Dendritic cell treated with granulocyte-macrophage colony-stimulating factor and Interleukin-4, amounts not matched to agents 40 ng/mL and 50 ng/mL, for 4 days (primary cell): Measurements from ENCODE around the gene COLQ.
"Not testable (repeated sequence)": the region's sequence is repeated elsewhere in the genome, so short reads cannot be mapped to it uniquely, and the experiment has no call there.

ENCODE experiments used
- H3K27ac Mint-ChIP-seq: one replicate; pipeline ENCODE4 v1.8.0; 2022; ENCODE audit warnings: mild to moderate bottlenecking, mixed read lengths
- H3K27me3 Mint-ChIP-seq: one replicate; pipeline ENCODE4 v1.8.0; 2022; ENCODE audit warnings: mild to moderate bottlenecking, mixed read lengths
- H3K36me3 Mint-ChIP-seq: one replicate; pipeline ENCODE4 v1.8.0; 2022; ENCODE audit warnings: low read depth, mixed read lengths
- H3K4me1 Mint-ChIP-seq: one replicate; pipeline ENCODE4 v1.8.0; 2022; ENCODE audit warnings: low read depth, mixed read lengths
- H3K4me3 Mint-ChIP-seq: one replicate; pipeline ENCODE4 v1.8.0; 2022; ENCODE audit warnings: mild to moderate bottlenecking, moderate library complexity, mixed read lengths
- H3K9me3 Mint-ChIP-seq: one replicate; pipeline ENCODE4 v1.8.0; 2022; ENCODE audit warnings: mixed read lengths
- intact Hi-C: fragments of 100-400 bp; cut with micrococcal nuclease; formaldehyde crosslinking; loops from one replicate; pipeline ENCODE4 v1.15.0; 2022

Gene COLQ

GRCh38 chr3:15429080-15429479 is 92.4 kb downstream of the COLQ start:
- Mint-ChIP-seq H3K36me3 (peaks cover 69% of the 10 kb centered on the region), H3K4me1 (peaks cover 50% of the 10 kb centered on the region), H3K27ac (peak overlapping the region; percentile 91), H3K27me3 (no peaks in the 10 kb centered on the region), H3K9me3 (no peaks in the 10 kb centered on the region), H3K4me3 (peak overlapping the region; percentile 96)
- intact Hi-C loops, result loop anchor here (2.0 kb wide), 1 partner anchor 128 kb away; no protein-coding TSS in a partner anchor

GRCh38 chr3:15428539-15428938 is 93.0 kb downstream of the COLQ start:
- peaks cover 68% of the 10 kb centered on the region for H3K36me3 Mint-ChIP-seq
- H3K4me3 Mint-ChIP-seq, result peak overlapping the region; percentile 96
- no peaks in the 10 kb centered on the region for H3K9me3 Mint-ChIP-seq
- peaks cover 50% of the 10 kb centered on the region for H3K4me1 Mint-ChIP-seq
- peak overlapping the region; percentile 91 for H3K27ac Mint-ChIP-seq
- H3K27me3 Mint-ChIP-seq, result no peaks in the 10 kb centered on the region
- intact Hi-C loops, result loop anchor here (2.0 kb wide), 1 partner anchor 128 kb away; no protein-coding TSS in a partner anchor

- Mint-ChIP-seq H3K36me3 (peaks cover 68% of the 10 kb centered on the region), H3K4me3 (peak overlapping the region; percentile 96), H3K27me3 (no peaks in the 10 kb centered on the region), H3K9me3 (no peaks in the 10 kb centered on the region), H3K4me1 (peaks cover 50% of the 10 kb centered on the region), H3K27ac (peak overlapping the region; percentile 91)
- intact Hi-C loops, result loop anchor here (2.0 kb wide), 2 partner anchors 129 to 173 kb away; partner anchors contain the start of genes BTD and HACL1
These were observed 93.5 kb downstream of the COLQ start for GRCh38 chr3:15427981-15428380.

- peaks cover 74% of the 10 kb centered on the region for H3K36me3 Mint-ChIP-seq
- peak within 1 kb of the TSS; percentile 96 for H3K4me3 Mint-ChIP-seq
- H3K4me1 Mint-ChIP-seq, result peaks cover 50% of the 10 kb centered on the region
- H3K9me3 Mint-ChIP-seq, result no peaks in the 10 kb centered on the region
- intact Hi-C loops, result loop anchor here (2.0 kb wide), 1 partner anchor 173 kb away; the partner anchor contains the start of genes BTD and HACL1
- no peaks in the 10 kb centered on the region for H3K27me3 Mint-ChIP-seq
- peak within 1 kb of the TSS; percentile 91 for H3K27ac Mint-ChIP-seq
These were observed 94.2 kb downstream of the COLQ start, which contains the start of the genes EAF1 and METTL6 for GRCh38 chr3:15427182-15427880. EAF1 (plus strand) TSS chr3:15427598; CDS start chr3:15427780, 182 bp downstream. METTL6 (minus strand) TSS chr3:15427544; CDS start chr3:15426511, 1,033 bp downstream.

- H3K9me3 Mint-ChIP-seq, result no peaks in the 10 kb centered on the region
- peaks cover 75% of the 10 kb centered on the region for H3K36me3 Mint-ChIP-seq
- peaks cover 50% of the 10 kb centered on the region for H3K4me1 Mint-ChIP-seq
- peak overlapping the region; percentile 96 for H3K4me3 Mint-ChIP-seq
- intact Hi-C loops, result loop anchor here (2.0 kb wide), 1 partner anchor 174 kb away; the partner anchor contains the start of genes BTD and HACL1
- H3K27me3 Mint-ChIP-seq, result no peaks in the 10 kb centered on the region
- peak overlapping the region; percentile 91 for H3K27ac Mint-ChIP-seq
These were observed 94.9 kb downstream of the COLQ start for GRCh38 chr3:15426579-15427118.

DNA sequence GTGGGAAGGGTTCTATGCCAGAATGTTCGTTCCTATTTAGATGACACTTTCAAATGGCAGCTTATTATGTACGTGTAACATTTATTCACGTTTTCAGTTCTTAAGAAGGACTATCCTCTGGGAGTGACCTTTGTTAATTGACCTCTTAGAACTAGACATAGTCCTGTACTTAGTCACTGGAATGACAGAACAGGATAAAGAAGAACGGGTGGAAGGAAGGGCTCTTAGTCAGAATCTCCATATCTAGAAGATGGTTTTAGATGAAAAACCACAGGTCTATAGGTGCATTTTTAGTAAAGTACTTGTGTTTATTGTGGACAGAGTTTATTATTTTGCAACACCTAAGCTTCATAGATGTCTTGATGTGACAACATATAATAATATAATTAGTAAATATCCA is 100.6 kb downstream of the COLQ start:
- intact Hi-C loops, result no loop called here
- Mint-ChIP-seq H3K36me3 (peaks cover 58% of the 10 kb centered on the region), H3K4me3 (no peak overlapping the region)

GRCh38 chr3:15410966-15411365 is 110.5 kb downstream of the COLQ start:
- H3K4me3 Mint-ChIP-seq, H3K9me3 Mint-ChIP-seq, H3K27me3 Mint-ChIP-seq, H3K27ac Mint-ChIP-seq, intact Hi-C loops: not testable (repeated sequence)
- peaks cover 42% of the 10 kb centered on the region for H3K36me3 Mint-ChIP-seq
- peaks cover 15% of the 10 kb centered on the region for H3K4me1 Mint-ChIP-seq

More for the DNA sequence above, 100.6 kb downstream of the COLQ start:
- no peak overlapping the region for H3K27ac Mint-ChIP-seq
- H3K9me3 Mint-ChIP-seq, result no peaks in the 10 kb centered on the region
- H3K4me1 Mint-ChIP-seq, result peaks cover 15% of the 10 kb centered on the region
- no peaks in the 10 kb centered on the region for H3K27me3 Mint-ChIP-seq

DNA sequence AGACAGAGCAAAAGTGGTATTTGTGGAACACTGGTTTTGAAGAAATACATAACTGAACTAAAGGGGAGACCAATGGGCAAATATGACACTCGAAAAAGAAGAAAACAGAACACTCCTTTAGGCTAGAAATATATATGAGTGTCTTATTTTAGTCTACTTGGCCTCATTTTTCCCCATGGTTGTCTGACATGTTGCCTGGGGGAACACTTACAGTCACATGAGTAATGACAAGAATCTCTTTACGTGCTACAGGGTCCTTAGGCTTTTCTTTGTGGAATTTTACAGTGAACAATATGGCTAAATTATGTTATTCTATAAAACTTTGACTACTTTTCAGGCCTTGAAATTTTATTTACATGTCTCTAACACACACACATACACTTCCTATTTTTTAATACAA is 111.7 kb downstream of the COLQ start:
- peaks cover 31% of the 10 kb centered on the region for H3K36me3 Mint-ChIP-seq
- peaks cover 21% of the 10 kb centered on the region for H3K4me1 Mint-ChIP-seq
- intact Hi-C loops, result no loop called here
- H3K4me3 Mint-ChIP-seq, result no peak overlapping the region
- no peaks in the 10 kb centered on the region for H3K9me3 Mint-ChIP-seq
- H3K27ac Mint-ChIP-seq, result peak overlapping the region; percentile 82
- no peaks in the 10 kb centered on the region for H3K27me3 Mint-ChIP-seq

DNA sequence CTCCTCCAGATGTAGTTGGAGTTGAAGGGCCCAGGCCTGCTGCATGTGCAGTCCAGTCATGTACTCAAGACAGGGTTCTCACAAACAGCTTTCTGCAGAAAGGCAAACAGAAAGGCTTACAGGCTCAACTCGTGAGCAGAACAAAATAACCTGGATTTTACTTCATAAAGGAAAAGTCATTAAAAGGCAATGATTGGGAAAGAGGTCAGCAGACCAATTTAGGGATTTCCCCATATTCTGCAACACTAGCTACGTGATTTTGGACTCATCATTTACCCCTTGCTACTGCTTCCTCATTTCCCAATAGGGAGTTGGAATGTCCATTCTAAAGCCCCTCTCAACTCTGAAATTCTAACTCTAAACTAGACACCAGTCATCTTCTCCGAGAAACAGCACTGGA is 112.3 kb downstream of the COLQ start:
- Mint-ChIP-seq H3K27ac (peak overlapping the region; percentile 82), H3K9me3 (no peaks in the 10 kb centered on the region), H3K4me1 (peaks cover 22% of the 10 kb centered on the region), H3K27me3 (no peaks in the 10 kb centered on the region), H3K4me3 (no peak overlapping the region), H3K36me3 (peaks cover 25% of the 10 kb centered on the region)
- intact Hi-C loops, result no loop called here

GRCh38 chr3:15405448-15406050 is 116.0 kb downstream of the COLQ start:
- intact Hi-C loops, result loop anchor here (1.0 kb wide), 2 partner anchors 137 to 203 kb away; no protein-coding TSS in a partner anchor
- H3K27me3 Mint-ChIP-seq, result no peaks in the 10 kb centered on the region
- peaks cover 6% of the 10 kb centered on the region for H3K36me3 Mint-ChIP-seq
- H3K27ac Mint-ChIP-seq, result no peak overlapping the region
- H3K9me3 Mint-ChIP-seq, result no peaks in the 10 kb centered on the region
- no peak overlapping the region for H3K4me3 Mint-ChIP-seq
- H3K4me1 Mint-ChIP-seq, result peaks cover 45% of the 10 kb centered on the region

GRCh38 chr3:15404767-15405166 is 116.7 kb downstream of the COLQ start:
- Mint-ChIP-seq H3K4me3 (no peak overlapping the region), H3K27me3 (no peaks in the 10 kb centered on the region), H3K27ac (peak overlapping the region; percentile 53), H3K36me3 (no peaks in the 10 kb centered on the region), H3K4me1 (peaks cover 45% of the 10 kb centered on the region), H3K9me3 (no peaks in the 10 kb centered on the region)
- intact Hi-C loops, result loop anchor here (1.0 kb wide), 2 partner anchors 136 to 202 kb away; no protein-coding TSS in a partner anchor

DNA sequence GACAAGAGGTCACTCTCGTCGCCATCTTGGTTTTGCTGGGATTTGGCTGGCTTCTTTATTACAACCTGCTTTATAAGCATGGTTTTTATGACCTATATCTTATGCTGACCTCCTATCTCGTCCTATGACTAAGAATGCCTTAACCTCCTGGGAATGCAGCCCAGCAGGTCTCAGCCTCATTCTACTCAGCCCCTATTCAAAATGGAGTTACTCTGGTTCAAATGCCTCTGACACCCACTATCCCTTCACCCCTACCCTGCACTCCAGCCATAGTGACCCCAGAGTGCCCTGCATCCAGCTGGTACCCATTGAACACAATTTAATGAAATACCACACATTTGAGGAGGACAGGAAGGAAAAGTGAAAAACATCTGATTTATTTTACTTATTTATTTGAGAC is 117.5 kb downstream of the COLQ start:
- peaks cover 37% of the 10 kb centered on the region for H3K4me1 Mint-ChIP-seq
- H3K27ac Mint-ChIP-seq, result no peak overlapping the region
- H3K9me3 Mint-ChIP-seq, result no peaks in the 10 kb centered on the region
- intact Hi-C loops, result no loop called here
- H3K36me3 Mint-ChIP-seq, result no peaks in the 10 kb centered on the region
- H3K4me3 Mint-ChIP-seq, result no peak overlapping the region
- no peaks in the 10 kb centered on the region for H3K27me3 Mint-ChIP-seq

GRCh38 chr3:15403495-15403894 is 118.0 kb downstream of the COLQ start:
- intact Hi-C loops, result no loop called here
- Mint-ChIP-seq H3K4me1 (peaks cover 32% of the 10 kb centered on the region), H3K27ac (peak overlapping the region; percentile 65), H3K9me3 (no peaks in the 10 kb centered on the region), H3K4me3 (no peak overlapping the region), H3K36me3 (no peaks in the 10 kb centered on the region), H3K27me3 (no peaks in the 10 kb centered on the region)

DNA sequence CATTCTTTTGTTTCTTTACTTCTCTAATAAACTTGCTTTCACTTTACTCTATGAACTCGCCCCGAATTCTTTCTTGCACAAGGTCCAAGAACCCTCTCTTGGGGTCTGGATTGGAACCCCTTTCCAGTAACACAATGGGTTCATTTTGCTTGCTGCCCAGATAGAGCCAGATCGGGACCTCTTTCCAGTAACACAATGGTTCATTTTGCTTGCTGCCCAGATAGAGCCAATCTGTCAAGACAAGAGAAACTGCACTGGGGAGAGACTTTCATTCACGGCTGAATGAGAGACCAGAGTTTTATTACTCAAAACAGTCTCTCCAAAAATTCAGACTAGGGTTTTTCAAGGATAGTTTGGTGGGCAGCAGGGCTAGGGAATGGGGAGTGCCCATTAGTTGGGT is 119.6 kb downstream of the COLQ start:
- Mint-ChIP-seq H3K4me1 (peaks cover 31% of the 10 kb centered on the region), H3K9me3 (peaks cover 7% of the 10 kb centered on the region), H3K36me3 (no peaks in the 10 kb centered on the region), H3K27me3 (no peaks in the 10 kb centered on the region), H3K27ac (peak overlapping the region; percentile 10), H3K4me3 (no peak overlapping the region)
- intact Hi-C loops, result no loop called here
